A549 (cell line): Measurements from ENCODE around the gene ABCA7. TPM values are rescaled to one million over a fixed set of nuclear protein-coding genes. Genes with fewer than 3 reads are reported as not detected.

Experiments
- ATAC-seq, 2 experiments: fragments of 200-7000 bp in 1 of 2; fragments of >200 bp in 1 of 2; cut with Nextera tagmentation in 1 of 2; cut with Tn5 transposase in 1 of 2; 3 replicates each; pipeline versions ENCODE4 v1.8.0 to v1.9.1; 2018 to 2020; ENCODE audit warnings: mild to moderate bottlenecking in 1 of 2, moderate library complexity in 1 of 2
- CTCF ChIA-PET: fragments of 300-600 bp; sonication (Branson Sonifier 250); formaldehyde crosslinking; extraction: SDS; loops from one replicate; lab custom pipeline; 2021; ENCODE audit warnings: antibody characterized with exemption, inconsistent platforms; lab: Yijun Ruan, JAX
- POLR2A ChIA-PET: fragments of 350-600 bp; formaldehyde crosslinking; extraction: SDS; loops from one replicate; lab custom pipeline; 2021; ENCODE audit warnings: antibody characterized with exemption, inconsistent platforms; lab: Yijun Ruan, JAX
- DNase-seq, 2 experiments: peaks; one replicate each; pipeline versions ENCODE4 v3.0.0 to v3.0.0-alpha.2; 2011 to 2016; ENCODE audit warnings: low read depth in 1 of 2, low spot score in 1 of 2
- FAIRE-seq: peaks from 2 replicates; lab custom pipeline; 2011; peaks lifted over from hg19 to GRCh38; lab: Jason Lieb, UNC
- H3K27ac ChIP-seq, 2 experiments: fragments of >200 bp; sonication (Bioruptor Twin); formaldehyde crosslinking; 3 replicates each; pipeline ENCODE4 v1.5.1; 2016 to 2017
- H3K4me1 ChIP-seq: fragments of >200 bp; sonication (Bioruptor Twin); formaldehyde crosslinking; 3 replicates; pipeline ENCODE4 v1.6.1; 2016
- H3K4me2 ChIP-seq: fragments of >200 bp; sonication (Bioruptor Twin); formaldehyde crosslinking; 3 replicates; pipeline ENCODE4 v1.6.1; 2016
- H3K4me3 ChIP-seq: fragments of >200 bp; sonication (Bioruptor Twin); formaldehyde crosslinking; 3 replicates; pipeline ENCODE4 v1.5.1; 2016
- H3K9me3 ChIP-seq: fragments of >200 bp; sonication (Bioruptor Twin); formaldehyde crosslinking; 3 replicates; pipeline ENCODE4 v1.6.1; 2016
- ATOH8 ChIP-seq: fragments of 250-450 bp; sonication (Bioruptor Pico); IDR thresholded peaks from 2 replicates; pipeline ENCODE4 v1.5.0; 2020; ENCODE audit warnings: low read depth, mild to moderate bottlenecking, moderate library complexity
- BHLHE40 ChIP-seq: IDR thresholded peaks from 2 replicates; pipeline ENCODE4 v1.6.1; 2012; ENCODE audit warnings: low read depth, low read length, inconsistent platforms
- CTCF ChIP-seq: fragments of >200 bp; sonication (Bioruptor Twin); formaldehyde crosslinking; IDR thresholded peaks from 3 replicates; pipeline ENCODE4 v1.5.1; 2016
- E2F6 ChIP-seq: IDR thresholded peaks from 2 replicates; pipeline ENCODE4 v1.6.1; 2012; ENCODE audit warnings: low read depth, borderline replicate concordance
- EHF ChIP-seq: fragments of 250-450 bp; sonication (Bioruptor Pico); IDR thresholded peaks from 2 replicates; pipeline ENCODE4 v1.5.0; 2020; ENCODE audit warnings: mild to moderate bottlenecking
- EHMT2 ChIP-seq: fragments of 200-600 bp; sonication (generic); IDR thresholded peaks from 2 replicates; pipeline ENCODE4 v1.6.1; 2016; ENCODE audit warnings: antibody characterized with exemption, low read depth, mild to moderate bottlenecking, moderate library complexity
- HDAC2 ChIP-seq: fragments of 200-600 bp; sonication (generic); IDR thresholded peaks from 2 replicates; pipeline ENCODE4 v1.6.1; 2016
- HES2 ChIP-seq: fragments of >200 bp; sonication (Bioruptor Twin); formaldehyde crosslinking; IDR thresholded peaks from 2 replicates; pipeline ENCODE4 v1.6.1; 2016
- HEYL ChIP-seq: fragments of 250-450 bp; sonication (Bioruptor Pico); IDR thresholded peaks from 2 replicates; pipeline ENCODE4 v1.8.0; 2021; ENCODE audit warnings: mild to moderate bottlenecking, moderate library complexity
- HMGXB4 ChIP-seq: fragments of 250-450 bp; sonication (Bioruptor Pico); IDR thresholded peaks from 2 replicates; pipeline ENCODE4 v1.5.0; 2021; ENCODE audit warnings: mild to moderate bottlenecking, moderate library complexity, borderline replicate concordance
- JUNB ChIP-seq: fragments of >200 bp; sonication (Bioruptor Twin); formaldehyde crosslinking; IDR thresholded peaks from 2 replicates; pipeline ENCODE4 v1.6.1; 2016
- KDM1A ChIP-seq: fragments of 200-600 bp; sonication (generic); IDR thresholded peaks from 2 replicates; pipeline ENCODE4 v1.6.1; 2016; ENCODE audit warnings: low read depth, mild to moderate bottlenecking
- KDM5A ChIP-seq: fragments of 200-600 bp; sonication (generic); IDR thresholded peaks from 2 replicates; pipeline ENCODE4 v1.6.1; 2016; ENCODE audit warnings: antibody characterized with exemption, mild to moderate bottlenecking
- MAFK ChIP-seq: fragments of 450-650 bp; IDR thresholded peaks from 2 replicates; pipeline ENCODE4 v1.6.1; 2014; ENCODE audit not compliant: partially characterized antibody
- NFE2L2 ChIP-seq: fragments of 150-350 bp; conservative IDR thresholded peaks from 2 replicates; pipeline ENCODE4 v1.6.1; 2014; ENCODE audit warnings: low read length
- RAD21 ChIP-seq, 2 experiments: fragments of >200 bp in 1 of 2; sonication (Bioruptor Twin) in 1 of 2; formaldehyde crosslinking in 1 of 2; IDR thresholded peaks in 1 of 2; conservative IDR thresholded peaks in 1 of 2; 2 replicates in 1 of 2; 3 replicates in 1 of 2; pipeline ENCODE4 v1.6.1; 2012 to 2018; ENCODE audit warnings: inconsistent platforms in 1 of 2
- RCOR1 ChIP-seq: fragments of 150-350 bp; IDR thresholded peaks from 2 replicates; pipeline ENCODE4 v1.6.1; 2014; ENCODE audit warnings: antibody characterized with exemption, low read length, low read depth
- SMC3 ChIP-seq: fragments of >200 bp; sonication (Bioruptor Twin); formaldehyde crosslinking; IDR thresholded peaks from 3 replicates; pipeline ENCODE4 v1.6.1; 2018; ENCODE audit warnings: inconsistent platforms
- SREBF2 ChIP-seq: fragments of 450-650 bp; IDR thresholded peaks from 2 replicates; pipeline ENCODE4 v1.6.1; 2014; ENCODE audit warnings: mild to moderate bottlenecking, moderate library complexity
- TFCP2L1 ChIP-seq: fragments of 250-450 bp; sonication (Bioruptor Pico); IDR thresholded peaks from 2 replicates; pipeline ENCODE4 v1.5.0; 2021; ENCODE audit warnings: mild to moderate bottlenecking
- TP53 ChIP-seq: fragments of 250-450 bp; sonication (Bioruptor Pico); IDR thresholded peaks from 2 replicates; pipeline ENCODE4 v1.5.0; 2021; ENCODE audit warnings: mild to moderate bottlenecking, moderate library complexity
- ZNF302 ChIP-seq: fragments of 250-450 bp; sonication (Bioruptor Pico); IDR thresholded peaks from 2 replicates; pipeline ENCODE4 v1.9.0; 2021; ENCODE audit warnings: inconsistent platforms, mild to moderate bottlenecking, moderate library complexity
- WGBS: methylation state at CpG from one replicate; pipeline ENCODE4 v1.1.6; 2017; ENCODE audit errors: missing lambda C conversion rate; 5-methylcytosine and 5-hydroxymethylcytosine counted together
- polyA plus RNA-seq, 4 experiments: library from polyadenylated mRNA; depleted of rRNA in 3 of 4; stranded (reverse); fragments of >200 nt; fragmentation: RNase III in 1 of 4; extraction: RNeasy Plus Mini Kit Qiagen cat#74134 plus additional on column Dnase treatment in 1 of 4; gene quantifications; 2 replicates in 3 of 4; 3 replicates in 1 of 4; pipeline ENCODE4 v1.2.3, GENCODE V29; 2011 to 2017

The ABCA7 gene
- polyA plus RNA-seq, 2 of the 4 experiments (the other 2 are of a cell fraction), result 5.0 to 13.5 TPM

- WGBS, result 49% methylated on average over 3 of the region's 3 CpGs
- ChIA-PET CTCF (interaction anchor here (0.5 to 3.5 kb wide), 22 partner anchors 8 to 229 kb away, joined by 3 to 18 read pairs (median 4); no protein-coding TSS in a partner anchor), POLR2A (no interaction called here)
- Histone ChIP-seq H3K4me2 (no peak overlapping the region), H3K9me3 (no peaks in the 10 kb centered on the region), H3K4me3 (no peak overlapping the region), H3K4me1 (no peaks in the 10 kb centered on the region), H3K27ac (no peak overlapping the region)
- FAIRE-seq (no peak), ATAC-seq (peak; percentile 81 to 84), DNase-seq (peak in 1 of 2 experiments; percentile 58)
- no peak for TF ChIP-seq TP53 (CRISPR knock-in tag)
- TF ChIP-seq KDM5A, result no peak
- TF ChIP-seq CTCF, result peak; percentile 52
- TF ChIP-seq KDM1A, result no peak
- TF ChIP-seq SREBF2, result no peak
- peak; percentile 53 to 60 for TF ChIP-seq RAD21 (conservative IDR thresholded peaks at IDR 0.05 in 1 of 2, IDR thresholded peaks at IDR 0.05 in 1 of 2)
- peak; percentile 60 for TF ChIP-seq SMC3
These were observed 17.4 kb downstream of the ABCA7 start for GRCh38 chr19:1057176-1057855.

- DNase-seq (no peak), FAIRE-seq (no peak), ATAC-seq (no peak)
- H3K27ac ChIP-seq, result no peak overlapping the region
- ChIA-PET CTCF (interaction anchor here (0.7 to 3.5 kb wide), 17 partner anchors 7 to 228 kb away, joined by 3 to 18 read pairs (median 4); no protein-coding TSS in a partner anchor), POLR2A (no interaction called here)
- TF ChIP-seq MAFK (no peak), HMGXB4 (CRISPR knock-in tag) (no peak), BHLHE40 (no peak), HDAC2 (no peak), HEYL (CRISPR knock-in tag) (no peak), CTCF (no peak), ZNF302 (CRISPR knock-in tag) (no peak), KDM1A (no peak), RCOR1 (no peak), JUNB (no peak), HES2 (no peak)
- 100% methylated on average over 3 of the region's 5 CpGs for WGBS
- H3K9me3 ChIP-seq, result no peaks in the 10 kb centered on the region
- H3K4me1 ChIP-seq, result no peaks in the 10 kb centered on the region
- no peak overlapping the region for H3K4me2 ChIP-seq
- no peak overlapping the region for H3K4me3 ChIP-seq
These were observed 18.2 kb downstream of the ABCA7 start for GRCh38 chr19:1058112-1058511.

GRCh38 chr19:1060689-1061088, 20.8 kb downstream of the ABCA7 start:
- DNase-seq (no peak), ATAC-seq (no peak)
- no peak for TF ChIP-seq HDAC2
- TF ChIP-seq JUNB, result no peak
- TF ChIP-seq E2F6, result no peak
- TF ChIP-seq EHMT2, result no peak
- no peak for TF ChIP-seq EHF
- no peak for TF ChIP-seq TFCP2L1 (CRISPR knock-in tag)
- no peak for TF ChIP-seq NFE2L2
- no peak for TF ChIP-seq ATOH8 (CRISPR knock-in tag)
- no peak for TF ChIP-seq CTCF

More at GRCh38 chr19:1060689-1061088, 20.8 kb downstream of the ABCA7 start:
- H3K4me3 ChIP-seq, result no peak overlapping the region
- CTCF ChIA-PET, result interaction anchor here (0.7 to 2.2 kb wide), 3 partner anchors 10 to 53 kb away, joined by 3 to 5 read pairs (median 4); no protein-coding TSS in a partner anchor
- H3K4me2 ChIP-seq, result no peak overlapping the region
- peaks cover 13% of the 10 kb centered on the region for H3K4me1 ChIP-seq
- no peaks in the 10 kb centered on the region for H3K9me3 ChIP-seq
- FAIRE-seq, result no peak
- 56% methylated on average over 3 of the region's 5 CpGs for WGBS
- H3K27ac ChIP-seq, result no peak overlapping the region
- POLR2A ChIA-PET, result no interaction called here
